GM03348 (cell line): ENCODE measurements around the gene MS4A18.
"Not testable (repeated sequence)": the region's sequence is repeated elsewhere in the genome, so short reads cannot be mapped to it uniquely, and the experiment has no call there.

ENCODE experiments used
- DNase-seq: peaks from one replicate; pipeline ENCODE4 v3.0.0; 2012; ENCODE audit warnings: low spot score

MS4A18 gene

GRCh38 chr11:60724420-60724819 is at the start of gene MS4A18:
Gene MS4A18 (plus strand): TSS chr11:60724720.
- no peak for DNase-seq

- not testable (repeated sequence) for DNase-seq
Measured at GRCh38 chr11:60678231-60678630, 46.3 kb upstream of the MS4A18 start.

- DNase-seq = no peak
Measured at GRCh38 chr11:60679879-60680278, 44.6 kb upstream of the MS4A18 start.

- no peak for DNase-seq
Measured at GRCh38 chr11:60680455-60681119, 43.9 kb upstream of the MS4A18 start.

- not testable (repeated sequence) for DNase-seq
Measured at GRCh38 chr11:60684541-60684848, 40.0 kb upstream of the MS4A18 start.

GRCh38 chr11:60691661-60692060 is 32.9 kb upstream of the MS4A18 start:
- DNase-seq = no peak

GRCh38 chr11:60699284-60699691 is 25.2 kb upstream of the MS4A18 start, which contains the start of gene MS4A8:
Gene MS4A8 (plus strand): TSS chr11:60699612. CDS start chr11:60700861, 1,249 bp downstream.
- DNase-seq = no peak

GRCh38 chr11:60699936-60700335 is 24.6 kb upstream of the MS4A18 start:
- no peak for DNase-seq

- DNase-seq = no peak
Measured at GRCh38 chr11:60700689-60701468, 23.6 kb upstream of the MS4A18 start.

- DNase-seq = no peak
Measured at GRCh38 chr11:60701469-60701818, 23.1 kb upstream of the MS4A18 start.

- no peak for DNase-seq
Measured at GRCh38 chr11:60703374-60703773, 21.1 kb upstream of the MS4A18 start.

GRCh38 chr11:60705895-60706294 is 18.6 kb upstream of the MS4A18 start:
- no peak for DNase-seq

- no peak for DNase-seq
Measured at GRCh38 chr11:60706931-60707330, 17.6 kb upstream of the MS4A18 start.

- DNase-seq = no peak
Measured at GRCh38 chr11:60710482-60710881, 14.0 kb upstream of the MS4A18 start.

- no peak for DNase-seq
Measured at GRCh38 chr11:60711276-60711675, 13.2 kb upstream of the MS4A18 start.

- DNase-seq = not testable (repeated sequence)
Measured at GRCh38 chr11:60713423-60713822, 11.1 kb upstream of the MS4A18 start.

- no peak for DNase-seq
Measured at GRCh38 chr11:60717956-60718355, 6.6 kb upstream of the MS4A18 start.

GRCh38 chr11:60718524-60719316 is 5.8 kb upstream of the MS4A18 start:
- DNase-seq = no peak

- no peak for DNase-seq
Measured at GRCh38 chr11:60719391-60719790, 5.1 kb upstream of the MS4A18 start.

- no peak for DNase-seq
Measured at GRCh38 chr11:60720460-60720859, 4.1 kb upstream of the MS4A18 start.

GRCh38 chr11:60725592-60725991 is 1.1 kb downstream of the MS4A18 start:
- no peak for DNase-seq

GRCh38 chr11:60731586-60731985 is 7.1 kb downstream of the MS4A18 start:
- DNase-seq = no peak

GRCh38 chr11:60734279-60734678 is 9.8 kb downstream of the MS4A18 start:
- no peak for DNase-seq
